HepG2 (cell line): ENCODE results near the gene AXDND1. TPM values are rescaled to one million over a fixed set of nuclear protein-coding genes. Genes with fewer than 3 reads are reported as not detected.

Experiments
- ATAC-seq: fragments of 200-7000 bp; cut with Tn5 transposase; 3 replicates; pipeline ENCODE4 v1.9.1; 2020; ENCODE audit warnings: mild to moderate bottlenecking, moderate library complexity
- BruUV-seq: library from RNA; stranded (reverse); fragments of 400-500 nt; replicated peaks from 2 replicates; lab custom pipeline; 2021; lab: Mats Ljungman, UMichigan
- CTCF ChIA-PET: fragments of 300-600 bp; formaldehyde crosslinking; extraction: SDS; loops from one replicate; lab custom pipeline; 2021; ENCODE audit warnings: low total read pairs, inconsistent platforms, low intra/inter-chr PET ratio; lab: Yijun Ruan, JAX
- POLR2A ChIA-PET: fragments of 350-600 bp; sonication (Branson Sonifier 250); formaldehyde crosslinking; loops from one replicate; lab custom pipeline; 2020; ENCODE audit warnings: antibody characterized with exemption, inconsistent platforms; lab: Yijun Ruan, JAX
- DNase-seq: peaks from one replicate; pipeline ENCODE4 v3.0.0-alpha.2; 2015; ENCODE audit warnings: low spot score
- FAIRE-seq: peaks from 3 replicates; lab custom pipeline; 2011; peaks lifted over from hg19 to GRCh38; lab: Jason Lieb, UNC
- H2AFZ ChIP-seq: one replicate; pipeline ENCODE4 v1.6.1; 2011; ENCODE audit warnings: low read length, inconsistent platforms
- H3K27ac ChIP-seq: fragments of 300-600 bp; 3 replicates; pipeline ENCODE4 v1.8.0; 2011; ENCODE audit warnings: mixed run types, mild to moderate bottlenecking, mixed read lengths, low read length, inconsistent platforms; ENCODE audit not compliant: insufficient read depth; ENCODE audit errors: extremely low read length
- H3K27me3 ChIP-seq, 2 experiments: fragments of 200-600 bp in 1 of 2; 2 replicates in 1 of 2; 3 replicates in 1 of 2; pipeline versions ENCODE4 v1.6.0 to v1.8.0; 2011; ENCODE audit warnings: low read length in 2 of 2, mild to moderate bottlenecking in 2 of 2, moderate library complexity in 2 of 2, inconsistent platforms in 1 of 2; ENCODE audit not compliant: insufficient read depth in 2 of 2, control insufficient read depth in 1 of 2
- H3K36me3 ChIP-seq, 2 experiments: fragments of 200-600 bp in 1 of 2; replicated peaks in 1 of 2; 2 replicates in 1 of 2; 3 replicates in 1 of 2; pipeline versions ENCODE4 v1.5.1 to v1.8.0; 2011; ENCODE audit warnings: low read length in 2 of 2, inconsistent platforms in 1 of 2; ENCODE audit not compliant: insufficient read depth in 2 of 2, control insufficient read depth in 1 of 2
- H3K4me1 ChIP-seq: 2 replicates; pipeline ENCODE4 v1.5.1; 2012; ENCODE audit warnings: low read length, inconsistent platforms; ENCODE audit not compliant: insufficient read depth
- H3K4me2 ChIP-seq: 2 replicates; pipeline ENCODE4 v1.6.0; 2011; ENCODE audit warnings: low read depth, low read length, inconsistent platforms
- H3K4me3 ChIP-seq, 3 experiments: fragments of 200-600 bp in 1 of 3; sonication (generic), shearing (Covaris generic) in 1 of 3; replicated peaks in 1 of 3; 2 replicates each; pipeline ENCODE4 v1.5.1; 2011 to 2016; ENCODE audit warnings: low read length in 3 of 3, inconsistent platforms in 2 of 3, low read depth in 2 of 3, mild to moderate bottlenecking in 2 of 3, control low read depth in 1 of 3, mixed read lengths in 1 of 3; ENCODE audit not compliant: insufficient read depth in 1 of 3
- H3K79me2 ChIP-seq: one replicate; pipeline ENCODE4 v1.6.1; 2011; ENCODE audit warnings: low read length, inconsistent platforms; ENCODE audit not compliant: insufficient read depth
- H3K9ac ChIP-seq: 2 replicates; pipeline ENCODE4 v1.6.0; 2011; ENCODE audit warnings: mild to moderate bottlenecking, low read depth, low read length, inconsistent platforms; ENCODE audit not compliant: insufficient read depth
- H3K9me3 ChIP-seq: 2 replicates; pipeline ENCODE4 v1.5.1; 2012; ENCODE audit warnings: mild to moderate bottlenecking, low read length
- H4K20me1 ChIP-seq: 2 replicates; pipeline ENCODE4 v1.6.0; 2011; ENCODE audit warnings: inconsistent platforms, mild to moderate bottlenecking, low read length, moderate library complexity; ENCODE audit not compliant: insufficient read depth
- ADNP ChIP-seq: sonication (generic); formaldehyde crosslinking; IDR thresholded peaks from 2 replicates; pipeline ENCODE4 v1.4.0; 2020; ENCODE audit warnings: missing genetic modification reagents
- CCAR2 ChIP-seq: fragments of 200-400 bp; formaldehyde crosslinking; optimal IDR thresholded peaks from 2 replicates; pipeline ENCODE3; 2018; ENCODE audit warnings: low read depth, mild to moderate bottlenecking, low read length, moderate library complexity
- GTF2F1 ChIP-seq: fragments of 150-350 bp; IDR thresholded peaks from 2 replicates; pipeline ENCODE4 v1.6.1; 2014; ENCODE audit warnings: low read length
- SKI ChIP-seq: fragments of 450-650 bp; IDR thresholded peaks from one replicate; pipeline ENCODE4 v1.6.1; 2018; ENCODE audit warnings: mild to moderate bottlenecking; ENCODE audit not compliant: partially characterized antibody
- ZNF512 ChIP-seq: sonication (generic); formaldehyde crosslinking; IDR thresholded peaks from 2 replicates; pipeline ENCODE4 v1.4.0; 2020; ENCODE audit warnings: mild to moderate bottlenecking, missing genetic modification reagents
- ZNF557 ChIP-seq: sonication (generic); formaldehyde crosslinking; IDR thresholded peaks from 2 replicates; pipeline ENCODE4 v1.4.0; 2020; ENCODE audit warnings: missing genetic modification reagents
- ZNF569 ChIP-seq: sonication (generic); formaldehyde crosslinking; IDR thresholded peaks from 2 replicates; pipeline ENCODE4 v1.5.0; 2020; ENCODE audit warnings: mild to moderate bottlenecking, missing genetic modification reagents, moderate library complexity, borderline replicate concordance
- ZNF687 ChIP-seq: sonication (generic); formaldehyde crosslinking; IDR thresholded peaks from 2 replicates; pipeline ENCODE4 v1.5.1; 2020; ENCODE audit warnings: mild to moderate bottlenecking, missing genetic modification reagents, moderate library complexity
- ZNF704 ChIP-seq: sonication (generic); formaldehyde crosslinking; IDR thresholded peaks from 2 replicates; pipeline ENCODE4 v1.8.1; 2023; ENCODE audit warnings: mild to moderate bottlenecking, inconsistent platforms, moderate library complexity, missing genetic modification reagents, borderline replicate concordance
- ZZZ3 ChIP-seq: sonication (generic); formaldehyde crosslinking; IDR thresholded peaks from 2 replicates; pipeline ENCODE4 v1.4.0; 2020; ENCODE audit warnings: missing genetic modification reagents, mild to moderate bottlenecking, borderline replicate concordance
- WGBS: methylation state at CpG from one replicate; pipeline ENCODE4 v1.1.6; 2017; ENCODE audit warnings: low lambda C conversion rate; 5-methylcytosine and 5-hydroxymethylcytosine counted together
- in situ Hi-C: cut with HindIII; loops from 2 replicates; pipeline ENCODE4 v1.10.0; 2017; ENCODE audit warnings: low pct_unique_long_range_greater_than_20kb; ENCODE audit not compliant: extremely low pct_ligation_motif_present
- intact Hi-C: fragments of 100-400 bp; cut with micrococcal nuclease; formaldehyde crosslinking; loops from one replicate; pipeline ENCODE4 v1.10.0; 2022; ENCODE audit not compliant: unreplicated experiment
- polyA plus RNA-seq, 8 experiments: library from polyadenylated mRNA; depleted of rRNA in 3 of 8; stranded (reverse) in 7 of 8; unstranded in 1 of 8; fragments of >200 nt; fragmentation: Illumina TruSeq in 4 of 8; extraction: Trizol in 4 of 8; gene quantifications; 2 replicates each; pipeline versions ENCODE4 v1.2.1 to v1.2.3, GENCODE V29; 2011 to 2016; ENCODE audit warnings: low read depth in 4 of 8, missing spikeins in 1 of 8, mixed read lengths in 1 of 8; ENCODE audit not compliant: insufficient read depth in 1 of 8
- total RNA-seq, 5 experiments: library from RNA; depleted of rRNA; stranded (reverse); fragments of >200 nt; fragmentation: Illumina TruSeq; extraction: Trizol; gene quantifications; 2 replicates each; pipeline ENCODE4 v1.2.3, GENCODE V29; 2016; ENCODE audit warnings: low read depth in 1 of 5

AXDND1 gene
- total and polyA plus RNA-seq, 2 of the 13 experiments (the other 11 are each of a cell fraction or from before 2014, with no cell fraction given): 0.15 to 0.40 TPM

- Histone ChIP-seq H3K27ac (no peak overlapping the region), H3K4me1 (no peaks in the 10 kb centered on the region), H3K9ac (no peak overlapping the region), H3K79me2 (peaks cover 8% of the 10 kb centered on the region), H3K36me3 (peaks cover 1 to 19% of the 10 kb centered on the region in 2 experiments; a peak in 4 of 5 replicates), H3K4me2 (no peak overlapping the region), H2AFZ (no peak overlapping the region), H3K27me3 (no peaks in the 10 kb centered on the region), H3K9me3 (no peaks in the 10 kb centered on the region), H4K20me1 (no peaks in the 10 kb centered on the region), H3K4me3 (no peak overlapping the region)
- FAIRE-seq (no peak), ATAC-seq (no peak), DNase-seq (no peak)
- POLR2A ChIA-PET: no interaction called here
- intact Hi-C loops: no loop called here
- TF ChIP-seq ZNF569 (no peak), ZZZ3 (CRISPR knock-in tag) (no peak), ZNF557 (no peak), CCAR2 (no peak), GTF2F1 (no peak), ZNF687 (CRISPR knock-in tag) (no peak), ZNF512 (CRISPR knock-in tag) (no peak), ADNP (no peak), ZNF704 (no peak), SKI (no peak)
- in situ Hi-C loops: no loop called here
- no TSS peak for BruUV-seq
- CTCF ChIA-PET: no interaction called here
- 99% methylated on average over 4 of the region's 4 CpGs for WGBS
Observed at GRCh38 chr1:179323436-179323835, 42.3 kb upstream of the AXDND1 start.
